ENCODE results near the gene C11orf21.

DNA sequence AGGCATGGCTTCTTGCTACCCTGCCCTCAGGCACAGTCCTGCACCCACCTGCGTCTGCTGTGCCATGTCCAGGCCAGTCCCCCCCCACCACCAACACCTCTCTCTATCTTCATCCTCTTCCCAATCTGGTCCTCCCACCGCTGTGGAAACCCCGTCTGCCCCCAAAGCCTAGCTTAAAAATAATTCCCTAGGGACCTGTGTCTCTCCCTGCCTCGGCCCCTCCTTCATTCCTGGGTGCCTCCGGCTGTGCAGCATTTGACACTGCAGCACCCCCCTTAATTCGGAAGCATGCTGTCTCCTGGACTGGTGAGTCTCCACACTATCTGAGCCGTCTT lies 28.8 kb downstream of the C11orf21 start:
- TF ChIP-seq GATA3 (IDR thresholded peaks at IDR 0.05; ENCODE audit: low read depth, low read length) (no peak), GATA2 (IDR thresholded peaks at IDR 0.05; ENCODE audit: low read depth, low read length) (no peak)

Measured in SH-SY5Y (cell line).